HL-60 (cell line): ENCODE measurements around the gene SLC12A8.

Experiments used
- CTCF ChIP-seq: IDR thresholded peaks from one replicate; pipeline ENCODE4 v1.5.1; 2011; ENCODE audit warnings: low read length, control low read depth, inconsistent platforms; ENCODE audit not compliant: insufficient read depth
- GABPA ChIP-seq: IDR thresholded peaks from 2 replicates; pipeline ENCODE4 v1.6.1; 2012; ENCODE audit warnings: low read depth
- POLR2AphosphoS5 ChIP-seq: IDR thresholded peaks from 2 replicates; pipeline ENCODE4 v1.6.1; 2012; ENCODE audit warnings: low read depth
- SPI1 ChIP-seq: IDR thresholded peaks from 2 replicates; pipeline ENCODE4 v1.6.1; 2012; ENCODE audit warnings: low read depth, mild to moderate bottlenecking, borderline replicate concordance
- TF ChIP-seq, protein P1 (sequence below): IDR thresholded peaks from 2 replicates; pipeline ENCODE4 v1.6.1; 2012; ENCODE audit warnings: low read depth; ENCODE audit not compliant: insufficient replicate concordance

DNA sequence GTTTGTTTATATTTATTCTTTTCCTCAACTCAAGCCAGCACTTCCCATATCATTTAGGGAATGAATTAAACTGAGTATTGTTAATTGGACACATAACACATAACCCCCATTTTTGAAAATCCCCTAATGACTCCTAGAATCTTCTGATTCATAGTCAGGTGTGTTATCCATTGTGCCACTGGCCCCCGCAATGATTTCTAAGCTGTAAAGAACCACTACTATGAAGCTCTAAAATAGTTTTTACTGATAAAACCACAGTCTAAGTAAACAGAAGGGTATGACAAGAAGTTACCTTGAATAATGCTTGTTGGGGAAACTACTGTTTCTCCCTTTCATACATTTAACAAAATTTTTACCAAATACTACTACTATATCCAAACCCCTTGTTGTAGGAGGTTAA, 22.3 kb upstream of the SLC12A8 start:
- TF ChIP-seq CTCF (no peak), POLR2AphosphoS5 (no peak), SPI1 (no peak), GABPA (no peak)
- TF ChIP-seq, protein P1, sequence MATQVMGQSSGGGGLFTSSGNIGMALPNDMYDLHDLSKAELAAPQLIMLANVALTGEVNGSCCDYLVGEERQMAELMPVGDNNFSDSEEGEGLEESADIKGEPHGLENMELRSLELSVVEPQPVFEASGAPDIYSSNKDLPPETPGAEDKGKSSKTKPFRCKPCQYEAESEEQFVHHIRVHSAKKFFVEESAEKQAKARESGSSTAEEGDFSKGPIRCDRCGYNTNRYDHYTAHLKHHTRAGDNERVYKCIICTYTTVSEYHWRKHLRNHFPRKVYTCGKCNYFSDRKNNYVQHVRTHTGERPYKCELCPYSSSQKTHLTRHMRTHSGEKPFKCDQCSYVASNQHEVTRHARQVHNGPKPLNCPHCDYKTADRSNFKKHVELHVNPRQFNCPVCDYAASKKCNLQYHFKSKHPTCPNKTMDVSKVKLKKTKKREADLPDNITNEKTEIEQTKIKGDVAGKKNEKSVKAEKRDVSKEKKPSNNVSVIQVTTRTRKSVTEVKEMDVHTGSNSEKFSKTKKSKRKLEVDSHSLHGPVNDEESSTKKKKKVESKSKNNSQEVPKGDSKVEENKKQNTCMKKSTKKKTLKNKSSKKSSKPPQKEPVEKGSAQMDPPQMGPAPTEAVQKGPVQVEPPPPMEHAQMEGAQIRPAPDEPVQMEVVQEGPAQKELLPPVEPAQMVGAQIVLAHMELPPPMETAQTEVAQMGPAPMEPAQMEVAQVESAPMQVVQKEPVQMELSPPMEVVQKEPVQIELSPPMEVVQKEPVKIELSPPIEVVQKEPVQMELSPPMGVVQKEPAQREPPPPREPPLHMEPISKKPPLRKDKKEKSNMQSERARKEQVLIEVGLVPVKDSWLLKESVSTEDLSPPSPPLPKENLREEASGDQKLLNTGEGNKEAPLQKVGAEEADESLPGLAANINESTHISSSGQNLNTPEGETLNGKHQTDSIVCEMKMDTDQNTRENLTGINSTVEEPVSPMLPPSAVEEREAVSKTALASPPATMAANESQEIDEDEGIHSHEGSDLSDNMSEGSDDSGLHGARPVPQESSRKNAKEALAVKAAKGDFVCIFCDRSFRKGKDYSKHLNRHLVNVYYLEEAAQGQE = no peak
